Choroid plexus epithelial cell (primary cell): Measurements from ENCODE around the gene ADGRL2.

Source experiments
- DNase-seq: peaks from one replicate; pipeline ENCODE4 v3.0.0-alpha.2; 2010; ENCODE audit warnings: low read depth
- H3K4me3 ChIP-seq: 2 replicates; pipeline ENCODE4 v1.5.1; 2011; ENCODE audit warnings: low read depth, mild to moderate bottlenecking, control low read depth, low read length, moderate library complexity
- CTCF ChIP-seq: conservative IDR thresholded peaks from 2 replicates; pipeline ENCODE4 v1.5.1; 2011; ENCODE audit warnings: low read depth, mild to moderate bottlenecking, control low read depth, inconsistent platforms, low read length, moderate library complexity

ADGRL2 gene

GRCh38 chr1:81841795-81842194, 41.1 kb downstream of the ADGRL2 start:
- no peak for DNase-seq
- no peak overlapping the region for H3K4me3 ChIP-seq
- TF ChIP-seq CTCF: no peak

DNA sequence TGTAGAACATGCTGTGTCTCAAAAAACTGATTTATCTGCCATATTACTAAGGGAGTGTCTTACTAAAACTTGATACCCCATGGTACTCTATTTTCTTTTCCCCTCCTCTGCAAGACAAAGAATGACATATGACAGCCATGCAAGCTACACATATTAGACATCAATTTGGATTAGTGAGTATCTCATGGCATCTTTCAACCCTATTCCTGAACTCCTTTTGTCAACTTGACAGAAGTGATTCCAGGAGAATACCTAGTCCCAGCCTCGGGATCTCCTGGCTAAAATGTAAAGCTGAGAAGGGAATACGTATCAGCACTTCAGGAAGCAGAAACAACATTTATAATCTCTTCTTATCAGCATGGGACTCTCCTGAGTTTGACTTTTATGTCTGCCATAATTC, 43.7 kb downstream of the ADGRL2 start:
- no peak overlapping the region for H3K4me3 ChIP-seq
- no peak for TF ChIP-seq CTCF
- no peak for DNase-seq

DNA sequence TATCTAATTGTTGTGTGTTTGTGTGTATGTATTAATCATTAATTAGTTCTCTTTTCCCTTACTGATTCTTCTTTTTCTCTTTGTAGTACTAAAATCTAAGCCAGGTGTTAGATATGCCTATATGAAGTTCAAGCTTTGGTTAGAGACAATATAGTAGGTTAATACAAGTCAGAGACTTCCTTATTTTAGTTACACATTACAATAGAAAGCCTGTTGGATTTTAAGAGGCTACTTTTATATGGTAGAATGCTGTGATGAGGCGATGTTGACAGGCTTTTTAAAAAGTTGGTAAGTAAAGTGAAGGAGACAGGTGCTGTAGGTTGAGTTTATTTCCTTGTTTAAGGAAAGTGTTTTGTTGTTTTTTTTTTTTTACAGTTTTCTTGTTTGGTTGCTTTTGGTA, 45.9 kb downstream of the ADGRL2 start:
- TF ChIP-seq CTCF: no peak
- no peak overlapping the region for H3K4me3 ChIP-seq
- DNase-seq: no peak

- no peak overlapping the region for H3K4me3 ChIP-seq
- TF ChIP-seq CTCF: no peak
- no peak for DNase-seq
Observed at GRCh38 chr1:81847063-81847462, 46.3 kb downstream of the ADGRL2 start.

GRCh38 chr1:81848880-81849682, 48.3 kb downstream of the ADGRL2 start:
- no peak overlapping the region for H3K4me3 ChIP-seq
- DNase-seq: no peak
- no peak for TF ChIP-seq CTCF

- no peak overlapping the region for H3K4me3 ChIP-seq
- TF ChIP-seq CTCF: no peak
- DNase-seq: no peak
Observed at GRCh38 chr1:81850031-81850430, 49.3 kb downstream of the ADGRL2 start.

GRCh38 chr1:81850495-81850894, 49.8 kb downstream of the ADGRL2 start:
- no peak overlapping the region for H3K4me3 ChIP-seq
- no peak for DNase-seq
- no peak for TF ChIP-seq CTCF
